Measurements from ENCODE around the gene CYB5D1.

The CYB5D1 gene

DNA sequence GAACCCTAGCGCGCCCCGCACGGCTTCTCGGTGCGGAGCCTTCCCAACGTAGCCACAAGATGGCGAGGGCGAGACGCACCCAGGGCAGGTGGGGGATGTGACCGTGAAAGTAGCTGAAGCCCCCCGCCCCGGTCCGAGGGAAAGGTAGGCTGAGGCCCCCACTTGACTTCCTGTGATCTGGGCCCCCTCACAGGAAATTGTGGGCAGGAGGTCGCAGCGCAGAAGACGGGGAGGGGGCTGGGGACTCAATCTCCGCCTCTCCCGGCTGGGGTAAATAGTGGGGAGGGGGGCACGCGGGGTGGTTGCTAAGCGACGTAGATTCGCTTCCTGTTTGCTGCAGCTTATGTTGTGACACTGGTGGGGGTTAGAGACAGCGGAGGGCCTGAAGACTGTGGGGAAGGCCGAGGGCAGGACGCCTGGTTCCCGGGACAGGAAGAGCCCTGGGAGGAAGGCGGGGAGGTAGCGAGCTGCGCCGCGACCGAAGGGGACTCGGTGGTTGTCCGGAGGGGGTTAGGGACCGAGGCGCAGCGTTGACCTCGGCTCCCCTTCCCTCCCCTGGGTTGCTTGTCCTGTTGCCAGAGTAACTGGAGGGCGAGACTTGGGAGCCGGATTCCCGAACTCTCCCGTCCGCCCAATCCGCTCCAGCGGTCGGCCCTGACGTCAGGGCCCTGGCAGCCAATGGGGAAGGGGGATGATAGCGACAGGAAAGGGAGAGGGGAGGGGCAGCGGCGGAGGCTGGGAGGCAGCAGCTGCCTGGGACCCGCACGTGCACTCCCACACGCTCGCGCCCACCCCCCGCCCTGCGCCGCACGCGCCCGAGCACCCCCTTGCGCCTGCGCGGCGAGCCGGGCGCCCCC lies 22.6 kb upstream of the CYB5D1 start:
- H3K36me3 ChIP-seq (ENCODE audit: control insufficient read depth, insufficient read depth, low read length): no peaks in the 10 kb centered on the region
- TF ChIP-seq, protein P1, sequence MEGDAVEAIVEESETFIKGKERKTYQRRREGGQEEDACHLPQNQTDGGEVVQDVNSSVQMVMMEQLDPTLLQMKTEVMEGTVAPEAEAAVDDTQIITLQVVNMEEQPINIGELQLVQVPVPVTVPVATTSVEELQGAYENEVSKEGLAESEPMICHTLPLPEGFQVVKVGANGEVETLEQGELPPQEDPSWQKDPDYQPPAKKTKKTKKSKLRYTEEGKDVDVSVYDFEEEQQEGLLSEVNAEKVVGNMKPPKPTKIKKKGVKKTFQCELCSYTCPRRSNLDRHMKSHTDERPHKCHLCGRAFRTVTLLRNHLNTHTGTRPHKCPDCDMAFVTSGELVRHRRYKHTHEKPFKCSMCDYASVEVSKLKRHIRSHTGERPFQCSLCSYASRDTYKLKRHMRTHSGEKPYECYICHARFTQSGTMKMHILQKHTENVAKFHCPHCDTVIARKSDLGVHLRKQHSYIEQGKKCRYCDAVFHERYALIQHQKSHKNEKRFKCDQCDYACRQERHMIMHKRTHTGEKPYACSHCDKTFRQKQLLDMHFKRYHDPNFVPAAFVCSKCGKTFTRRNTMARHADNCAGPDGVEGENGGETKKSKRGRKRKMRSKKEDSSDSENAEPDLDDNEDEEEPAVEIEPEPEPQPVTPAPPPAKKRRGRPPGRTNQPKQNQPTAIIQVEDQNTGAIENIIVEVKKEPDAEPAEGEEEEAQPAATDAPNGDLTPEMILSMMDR (IDR thresholded peaks at IDR 0.05; ENCODE audit: insufficient read depth, low read length, poor library complexity, severe bottlenecking): peak; percentile 90
- H3K4me3 ChIP-seq (replicated peaks; ENCODE audit: low read depth, low read length): peak overlapping the region; percentile 81
- peak; percentile 95 for DNase-seq (ENCODE audit: extremely low read depth, insufficient read length)
- H3K27me3 ChIP-seq (replicated peaks; ENCODE audit: control insufficient read depth, insufficient read depth, low read length): peaks cover 2% of the 10 kb centered on the region

DNA sequence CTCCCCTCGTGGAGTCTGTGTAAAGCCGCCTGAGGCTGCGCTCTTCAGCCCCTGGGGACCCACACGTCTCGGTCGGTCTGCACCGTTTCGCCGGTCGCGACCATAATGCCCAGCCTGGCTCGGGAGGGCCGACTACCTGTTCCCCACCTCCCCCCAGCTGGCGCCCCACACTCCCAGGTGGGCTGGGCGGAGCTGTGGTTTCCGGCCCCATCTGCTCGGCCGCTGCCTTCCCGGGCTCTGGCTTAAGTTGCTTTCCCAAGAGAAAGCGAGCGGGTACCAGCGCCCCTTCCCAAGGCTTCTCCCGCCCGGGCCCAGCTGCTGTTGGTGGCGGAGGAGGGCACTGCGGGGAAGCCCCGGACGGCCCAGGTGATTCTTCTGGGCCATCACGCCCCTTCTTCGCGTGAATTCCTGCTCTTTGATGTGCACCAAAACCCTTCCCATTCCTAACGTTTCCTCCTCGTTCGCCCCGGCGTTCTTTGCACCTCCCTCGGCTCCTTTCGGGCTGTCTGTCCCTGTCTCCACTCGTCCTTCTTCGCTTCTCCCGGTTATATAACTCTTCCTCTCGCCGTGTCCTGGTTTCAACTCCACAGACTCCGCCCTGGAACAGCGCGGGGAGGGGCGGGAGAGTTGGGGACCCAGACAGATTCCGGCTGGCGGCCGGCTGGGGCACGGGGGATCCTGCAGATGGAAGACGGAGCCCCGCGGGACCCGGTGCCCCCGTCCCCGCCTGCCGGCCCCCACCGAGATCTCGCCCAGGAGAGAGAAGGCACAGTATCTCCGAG lies 21.8 kb upstream of the CYB5D1 start:
- Histone ChIP-seq H3K36me3 (ENCODE audit: control insufficient read depth, insufficient read depth, low read length) (no peaks in the 10 kb centered on the region; the same call in 1 of the 2 replicates), H3K4me3 (replicated peaks; ENCODE audit: low read depth, low read length) (peak overlapping the region; percentile 81), H3K27me3 (replicated peaks; ENCODE audit: control insufficient read depth, insufficient read depth, low read length) (no peaks in the 10 kb centered on the region; the same call in 1 of the 2 replicates)
- DNase-seq (ENCODE audit: extremely low read depth, insufficient read length): no peak
- TF ChIP-seq, protein P1 (IDR thresholded peaks at IDR 0.05; ENCODE audit: insufficient read depth, low read length, poor library complexity, severe bottlenecking): no peak

DNA sequence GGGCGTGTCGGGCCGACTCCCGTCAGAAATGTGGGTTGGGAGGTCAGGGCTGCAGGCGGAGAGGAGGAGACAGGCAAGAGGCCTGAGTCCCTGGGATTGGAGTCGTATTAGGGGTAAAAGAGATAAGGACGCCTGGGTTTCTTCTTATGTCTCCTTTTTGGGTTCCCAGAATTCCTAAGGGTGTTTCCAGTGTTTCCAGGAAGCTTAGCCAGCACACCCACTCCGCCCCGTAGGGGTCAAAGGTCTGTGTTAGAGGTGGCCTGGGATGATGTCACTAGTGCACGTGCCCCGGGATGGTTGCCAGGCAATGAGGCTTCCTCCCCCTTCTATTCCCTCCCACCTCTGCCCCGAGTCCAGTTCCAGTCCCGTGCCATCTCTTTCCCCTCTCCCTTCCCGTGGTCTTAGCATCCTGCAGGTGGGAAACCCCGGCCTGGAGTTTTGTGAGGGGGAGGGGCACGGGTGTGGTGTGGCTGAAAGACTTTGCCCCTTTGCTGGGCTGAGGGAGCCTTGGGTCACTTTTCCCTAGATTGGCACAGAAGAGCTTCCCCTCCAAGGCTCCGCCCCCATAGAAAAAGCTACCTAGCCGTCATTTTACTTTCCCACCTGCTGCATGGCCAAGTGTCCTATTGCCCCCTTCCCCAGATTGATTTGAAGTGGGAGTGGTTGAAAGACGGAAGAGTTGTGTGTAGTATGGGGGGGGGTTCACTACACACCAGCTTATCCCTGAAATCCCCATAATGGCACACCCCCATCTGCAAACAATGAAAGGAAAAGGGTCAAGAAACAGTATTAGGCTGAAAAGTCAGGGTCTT lies 21.0 kb upstream of the CYB5D1 start:
- Histone ChIP-seq H3K36me3 (ENCODE audit: control insufficient read depth, insufficient read depth, low read length) (no peaks in the 10 kb centered on the region; the same call in 1 of the 2 replicates), H3K27me3 (replicated peaks; ENCODE audit: control insufficient read depth, insufficient read depth, low read length) (no peaks in the 10 kb centered on the region), H3K4me3 (replicated peaks; ENCODE audit: low read depth, low read length) (peak overlapping the region; percentile 81)
- TF ChIP-seq, protein P1 (IDR thresholded peaks at IDR 0.05; ENCODE audit: insufficient read depth, low read length, poor library complexity, severe bottlenecking): no peak
- peak; percentile 77 for DNase-seq (ENCODE audit: extremely low read depth, insufficient read length)

DNA sequence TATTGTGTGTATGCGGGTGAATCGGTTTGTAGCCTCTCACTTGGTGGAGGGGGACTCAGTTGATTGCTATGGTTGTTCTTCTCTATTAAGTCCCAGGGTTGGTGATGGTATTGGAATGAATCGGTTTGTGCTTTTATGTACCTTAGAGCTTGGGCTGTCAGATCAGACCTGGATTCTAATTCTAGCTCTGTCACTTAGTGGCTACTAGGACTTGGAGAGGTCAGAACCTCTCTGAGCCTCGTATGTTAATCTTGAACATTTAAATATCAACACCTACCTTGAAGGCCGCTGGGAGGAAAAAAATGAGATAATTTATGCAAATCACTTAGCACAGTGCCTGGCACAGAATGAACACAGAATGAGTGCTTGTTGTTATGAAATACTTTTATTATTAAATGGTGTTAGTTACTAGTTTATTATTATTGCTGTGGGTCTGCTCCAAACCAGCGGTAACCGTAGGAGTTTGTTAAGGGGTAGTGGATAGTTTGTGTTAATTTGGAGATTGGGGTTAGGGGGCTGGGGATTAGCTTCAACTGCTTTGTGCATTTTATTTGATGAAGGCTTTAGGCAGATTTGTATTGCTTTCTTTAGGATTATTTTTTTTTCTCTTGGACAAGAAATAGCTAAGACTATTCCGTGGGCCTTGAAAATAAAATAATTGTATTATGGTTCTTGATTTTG lies 20.3 kb upstream of the CYB5D1 start:
- H3K36me3 ChIP-seq (ENCODE audit: control insufficient read depth, insufficient read depth, low read length): no peaks in the 10 kb centered on the region; the same call in 1 of the 2 replicates
- no peaks in the 10 kb centered on the region for H3K27me3 ChIP-seq (replicated peaks; ENCODE audit: control insufficient read depth, insufficient read depth, low read length)
- H3K4me3 ChIP-seq (replicated peaks; ENCODE audit: low read depth, low read length): peak overlapping the region; percentile 81
- no peak for DNase-seq (ENCODE audit: extremely low read depth, insufficient read length)
- TF ChIP-seq, protein P1 (IDR thresholded peaks at IDR 0.05; ENCODE audit: insufficient read depth, low read length, poor library complexity, severe bottlenecking): no peak

Measured in GM06990 (cell line).